Activated T-helper 2 cell treated with anti-CD3 and anti-CD28 coated beads, Interferon-gamma antibody, Interleukin-2, Interleukin-4, amounts not matched to agents 10 μg/mL and 5 μg/mL and 100 μg/mL, durations not matched to agents 14 hours and 24 hours and 36 hours (primary cell): Measurements from ENCODE around the gene SLC22A12. TPM values are rescaled to one million over a fixed set of nuclear protein-coding genes. Genes with fewer than 3 reads are reported as not detected.

Source experiments
- DNase-seq: peaks from one replicate; pipeline ENCODE4 v3.0.0; 2021; ENCODE audit warnings: low spot score
- H3K27ac Mint-ChIP-seq: one replicate; pipeline ENCODE4 v1.8.0; 2021; ENCODE audit warnings: mixed read lengths
- H3K27me3 Mint-ChIP-seq: one replicate; pipeline ENCODE4 v1.8.0; 2021; ENCODE audit warnings: low read depth, mixed read lengths
- H3K36me3 Mint-ChIP-seq: one replicate; pipeline ENCODE4 v1.8.0; 2021; ENCODE audit warnings: low read depth, mixed read lengths
- H3K4me1 Mint-ChIP-seq: one replicate; pipeline ENCODE4 v1.8.0; 2021; ENCODE audit warnings: low read depth, mixed read lengths
- H3K4me3 Mint-ChIP-seq: one replicate; pipeline ENCODE4 v1.8.0; 2021; ENCODE audit warnings: low read depth, mild to moderate bottlenecking, moderate library complexity, mixed read lengths
- H3K9me3 Mint-ChIP-seq: one replicate; pipeline ENCODE4 v1.8.0; 2021; ENCODE audit warnings: mixed read lengths
- intact Hi-C: fragments of 100-400 bp; cut with micrococcal nuclease; formaldehyde crosslinking; loops from one replicate; pipeline ENCODE4 v1.15.1; 2023
- total RNA-seq: library from RNA; stranded (reverse); gene quantifications from 2 replicates; pipeline ENCODE4 v1.2.3, GENCODE V29; 2022

The SLC22A12 gene
- total RNA-seq, 1 donor from 2014 or later, result not detected

DNA sequence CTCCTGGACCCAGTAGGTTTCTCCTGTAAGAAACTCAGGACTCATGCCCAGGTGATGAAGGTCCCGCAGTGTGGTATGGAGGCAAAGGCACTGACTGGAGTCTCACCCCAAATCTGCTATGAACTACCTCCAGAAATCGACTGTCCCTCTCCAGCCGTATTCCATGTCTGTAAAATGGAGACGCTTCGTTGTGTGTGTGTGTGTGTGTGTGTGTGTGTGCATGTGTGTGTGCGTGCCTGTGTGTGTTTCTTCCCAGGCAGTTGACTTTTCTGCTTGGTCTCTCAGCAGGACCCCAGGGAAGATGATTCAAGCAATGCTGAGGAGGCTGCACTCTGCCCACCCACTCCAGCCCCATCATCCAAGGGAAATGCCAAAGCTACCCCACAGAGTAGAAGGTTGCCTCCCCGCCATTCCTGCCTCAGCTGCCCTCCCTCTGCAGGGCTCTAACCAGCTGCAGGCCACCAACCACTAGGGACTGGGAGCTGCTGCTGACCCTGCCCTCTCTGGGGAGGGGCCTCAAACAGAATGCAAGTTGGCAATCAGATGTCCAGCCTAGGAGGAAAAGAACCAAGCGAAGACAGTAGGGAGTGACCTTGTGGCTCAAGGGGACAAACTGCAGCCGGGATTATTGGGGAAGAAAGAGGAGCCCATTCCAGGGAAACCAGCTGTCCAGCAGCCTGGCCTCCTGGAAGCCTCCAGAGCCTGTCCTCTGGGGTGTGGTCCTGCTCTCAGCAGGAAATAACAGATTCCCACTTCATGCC is 56.2 kb downstream of the SLC22A12 start:
- no peak for DNase-seq
- no peaks in the 10 kb centered on the region for H3K9me3 Mint-ChIP-seq
- peaks cover 31% of the 10 kb centered on the region for H3K27me3 Mint-ChIP-seq
- no peak overlapping the region for H3K4me3 Mint-ChIP-seq
- intact Hi-C loops, result no loop called here
- no peak overlapping the region for H3K27ac Mint-ChIP-seq
- H3K4me1 Mint-ChIP-seq, result no peaks in the 10 kb centered on the region
- no peaks in the 10 kb centered on the region for H3K36me3 Mint-ChIP-seq

DNA sequence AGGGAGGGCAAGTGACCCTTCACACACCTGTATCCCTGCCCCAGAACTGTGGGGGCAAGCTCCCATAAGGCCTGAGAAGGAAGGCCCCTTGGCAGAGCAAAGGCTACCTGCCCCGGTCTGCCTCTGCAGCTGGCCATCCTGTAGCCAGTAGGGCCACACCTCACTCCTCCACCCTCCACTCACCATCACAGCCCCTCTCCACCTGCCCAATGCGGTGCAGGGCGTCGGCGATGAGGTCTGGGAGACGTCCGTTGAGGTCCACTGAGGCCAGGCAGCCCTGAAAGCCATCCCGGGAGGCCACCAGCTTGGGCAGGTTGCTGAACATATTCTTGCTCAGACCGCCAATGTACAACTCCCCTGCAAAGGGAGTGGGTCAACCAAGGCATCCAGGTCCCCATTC is 57.5 kb downstream of the SLC22A12 start:
- no peak overlapping the region for H3K4me3 Mint-ChIP-seq
- H3K27ac Mint-ChIP-seq, result no peak overlapping the region

DNA sequence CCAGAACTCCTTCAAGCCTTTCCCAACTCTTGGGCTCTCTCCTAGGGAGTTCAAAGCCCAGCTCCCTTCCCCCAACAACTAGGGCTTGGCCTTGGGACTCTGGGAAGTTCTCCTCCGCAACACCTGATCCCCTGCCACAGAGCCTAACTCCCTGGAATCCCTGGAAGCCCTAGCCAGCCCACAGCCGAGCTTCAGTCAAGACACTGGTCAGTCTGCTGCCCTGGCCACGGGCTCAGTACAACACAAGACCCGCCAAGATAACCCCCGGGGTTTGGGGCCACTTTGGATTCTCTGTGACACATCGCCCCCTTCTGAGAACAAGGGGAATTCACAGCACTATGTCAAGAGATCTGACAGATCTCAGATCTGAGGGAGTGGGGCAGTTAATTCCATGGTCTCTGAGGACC is 58.3 kb downstream of the SLC22A12 start:
- no peaks in the 10 kb centered on the region for H3K36me3 Mint-ChIP-seq
- intact Hi-C loops, result no loop called here
- H3K27me3 Mint-ChIP-seq, result peaks cover 22% of the 10 kb centered on the region
- no peak for DNase-seq
- no peak overlapping the region for H3K27ac Mint-ChIP-seq
- H3K4me3 Mint-ChIP-seq, result no peak overlapping the region
- H3K4me1 Mint-ChIP-seq, result no peaks in the 10 kb centered on the region
- no peaks in the 10 kb centered on the region for H3K9me3 Mint-ChIP-seq

More for the DNA sequence above, 57.5 kb downstream of the SLC22A12 start:
- Mint-ChIP-seq H3K9me3 (no peaks in the 10 kb centered on the region), H3K4me1 (no peaks in the 10 kb centered on the region), H3K36me3 (no peaks in the 10 kb centered on the region), H3K27me3 (peaks cover 28% of the 10 kb centered on the region)
- intact Hi-C loops, result no loop called here
- no peak for DNase-seq

DNA sequence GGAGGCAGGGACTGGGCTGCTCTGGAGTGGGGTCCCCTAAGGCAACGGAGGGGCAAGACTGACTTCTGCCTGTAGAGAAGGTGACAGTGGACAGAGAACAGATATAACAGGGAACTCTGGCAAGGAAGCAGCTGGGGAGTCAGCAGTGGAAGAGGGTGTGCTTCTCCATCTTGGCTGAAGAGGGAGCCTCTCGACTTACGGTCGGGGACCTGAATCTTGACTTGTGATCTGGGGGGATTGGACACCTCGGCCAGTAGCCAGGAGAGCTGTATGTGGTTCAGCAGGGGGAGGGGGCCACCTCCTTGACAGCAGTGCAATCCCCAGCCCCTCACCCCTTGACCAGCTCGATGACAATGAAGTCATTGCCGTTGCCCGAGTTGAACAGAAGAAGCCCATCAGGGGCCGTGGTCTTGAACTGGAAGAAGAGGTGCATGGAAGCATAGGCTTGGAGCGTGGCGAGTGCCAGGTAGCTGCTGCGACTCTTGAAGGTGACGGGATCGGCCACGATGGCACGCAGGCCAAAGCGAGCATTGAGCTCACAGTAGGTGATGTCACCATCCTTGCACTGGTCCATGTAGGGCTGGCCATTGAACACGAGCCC is 60.0 kb downstream of the SLC22A12 start:
- Mint-ChIP-seq H3K27me3 (peaks cover 11% of the 10 kb centered on the region), H3K4me3 (no peak overlapping the region), H3K27ac (no peak overlapping the region), H3K4me1 (no peaks in the 10 kb centered on the region), H3K9me3 (no peaks in the 10 kb centered on the region), H3K36me3 (no peaks in the 10 kb centered on the region)
- no peak for DNase-seq
- intact Hi-C loops, result no loop called here

Other genes with a start within 250 kb of the SLC22A12 start
- gene RPS6KA4, start 232.1 kb upstream of the SLC22A12 start, total RNA-seq, result 38.7 and 43.7 TPM in 2 replicates
- gene SLC22A11, start 35.3 kb upstream of the SLC22A12 start, total RNA-seq, result not detected in 2 replicates
- gene NRXN2, start 132.0 kb downstream of the SLC22A12 start, total RNA-seq, result 0.05 TPM in 1 of 2 replicates, not detected in the other
- gene RASGRP2, start 152.9 kb downstream of the SLC22A12 start, total RNA-seq, result 19.6 and 20.9 TPM in 2 replicates
- gene PYGM, start 168.8 kb downstream of the SLC22A12 start, total RNA-seq, result 1.9 and 2.0 TPM in 2 replicates
- gene SF1, start 187.3 kb downstream of the SLC22A12 start, total RNA-seq, result 460 and 461 TPM in 2 replicates
- 72.1 and 77.5 TPM in 2 replicates for gene MAP4K2, start 212.0 kb downstream of the SLC22A12 start, total RNA-seq
- gene MEN1, start 219.3 kb downstream of the SLC22A12 start, total RNA-seq, result 46.2 and 47.2 TPM in 2 replicates